Activated naive CD4-positive, alpha-beta T cell treated with anti-CD3 and anti-CD28 coated beads, Interleukin-2, amount 10 ng/mL, durations not matched to agents 7 days and 5 days (primary cell): ENCODE results near the gene LRRC45.
A peak's percentile ranks its signal among the peaks of the same experiment; 100 is the strongest.

Source experiments
- CTCF ChIA-PET: fragments of 350-600 bp; sonication (Branson Sonifier 250); formaldehyde crosslinking; loops from one replicate; lab custom pipeline; 2021; ENCODE audit warnings: antibody characterized with exemption; lab: Charles Lee
- DNase-seq: peaks from one replicate; pipeline ENCODE4 v3.0.0-alpha.2; 2020
- H3K27ac Mint-ChIP-seq: one replicate; pipeline ENCODE4 v1.8.0; 2021; ENCODE audit warnings: mild to moderate bottlenecking, moderate library complexity, mixed read lengths
- H3K27me3 Mint-ChIP-seq: one replicate; pipeline ENCODE4 v1.8.0; 2021; ENCODE audit warnings: mild to moderate bottlenecking, mixed read lengths
- H3K36me3 Mint-ChIP-seq: one replicate; pipeline ENCODE4 v1.8.0; 2021; ENCODE audit warnings: mixed read lengths
- H3K4me1 Mint-ChIP-seq: one replicate; pipeline ENCODE4 v1.8.0; 2021; ENCODE audit warnings: mixed read lengths
- H3K4me3 Mint-ChIP-seq: one replicate; pipeline ENCODE4 v1.8.0; 2021; ENCODE audit warnings: mild to moderate bottlenecking, moderate library complexity, mixed read lengths
- H3K9me3 Mint-ChIP-seq: one replicate; pipeline ENCODE4 v1.8.0; 2021; ENCODE audit warnings: mixed read lengths

LRRC45 gene

GRCh38 chr17:82049106-82049505 lies 26.0 kb downstream of the LRRC45 start:
- Mint-ChIP-seq H3K4me1 (peaks cover 21% of the 10 kb centered on the region), H3K36me3 (peaks cover 8% of the 10 kb centered on the region), H3K27ac (no peak overlapping the region), H3K9me3 (no peaks in the 10 kb centered on the region), H3K27me3 (no peaks in the 10 kb centered on the region), H3K4me3 (peak overlapping the region; percentile 28)
- CTCF ChIA-PET, result no interaction called here
- DNase-seq, result no peak

GRCh38 chr17:82049521-82049971 lies 26.4 kb downstream of the LRRC45 start:
- H3K27me3 Mint-ChIP-seq, result no peaks in the 10 kb centered on the region
- no peak overlapping the region for H3K27ac Mint-ChIP-seq
- peaks cover 21% of the 10 kb centered on the region for H3K4me1 Mint-ChIP-seq
- no peaks in the 10 kb centered on the region for H3K9me3 Mint-ChIP-seq
- H3K4me3 Mint-ChIP-seq, result peak overlapping the region; percentile 28
- no peak for DNase-seq
- H3K36me3 Mint-ChIP-seq, result peaks cover 8% of the 10 kb centered on the region
- CTCF ChIA-PET, result interaction anchor here (1.1 to 1.7 kb wide), 2 partner anchors 12 to 18 kb away, joined by 4 to 5 read pairs; partner anchors contain the start of genes DCXR and RAC3

GRCh38 chr17:82050152-82050760 lies 27.2 kb downstream of the LRRC45 start:
- H3K27me3 Mint-ChIP-seq, result no peaks in the 10 kb centered on the region
- CTCF ChIA-PET, result interaction anchor here (1.0 to 1.7 kb wide), 3 partner anchors 13 to 19 kb away, joined by 3 to 5 read pairs (median 4); partner anchors contain the start of genes DCXR and RAC3
- H3K4me3 Mint-ChIP-seq, result peak overlapping the region; percentile 86
- no peak for DNase-seq
- H3K27ac Mint-ChIP-seq, result peak overlapping the region; percentile 90
- no peaks in the 10 kb centered on the region for H3K9me3 Mint-ChIP-seq
- H3K4me1 Mint-ChIP-seq, result peaks cover 21% of the 10 kb centered on the region
- H3K36me3 Mint-ChIP-seq, result peaks cover 11% of the 10 kb centered on the region

GRCh38 chr17:82050761-82051641 lies 27.9 kb downstream of the LRRC45 start:
- peaks cover 21% of the 10 kb centered on the region for H3K4me1 Mint-ChIP-seq
- peak; percentile 42 for DNase-seq
- peaks cover 11% of the 10 kb centered on the region for H3K36me3 Mint-ChIP-seq
- H3K27me3 Mint-ChIP-seq, result no peaks in the 10 kb centered on the region
- CTCF ChIA-PET, result interaction anchor here (1.0 to 1.7 kb wide), 3 partner anchors 13 to 19 kb away, joined by 3 to 5 read pairs (median 4); partner anchors contain the start of genes DCXR and RAC3
- H3K27ac Mint-ChIP-seq, result peak overlapping the region; percentile 90
- H3K4me3 Mint-ChIP-seq, result peak overlapping the region; percentile 86
- H3K9me3 Mint-ChIP-seq, result no peaks in the 10 kb centered on the region

GRCh38 chr17:82051776-82052637 lies 28.9 kb downstream of the LRRC45 start, which contains the start of the genes GPS1 and RFNG:
Gene GPS1, plus strand, starts transcription at chr17:82051898. Its CDS starts 34 bp downstream, at chr17:82051932.
Gene RFNG, minus strand, starts transcription at chr17:82051811. Its CDS starts 45 bp downstream, at chr17:82051766.
- Mint-ChIP-seq H3K27ac (peak within 1 kb of the TSS; percentile 90), H3K27me3 (no peaks in the 10 kb centered on the region), H3K9me3 (no peaks in the 10 kb centered on the region), H3K4me1 (peaks cover 21% of the 10 kb centered on the region), H3K4me3 (peak within 1 kb of the TSS; percentile 86), H3K36me3 (peaks cover 11% of the 10 kb centered on the region)
- peak; percentile 90 for DNase-seq
- CTCF ChIA-PET, result no interaction called here

GRCh38 chr17:82052638-82053059 lies 29.5 kb downstream of the LRRC45 start:
- H3K4me1 Mint-ChIP-seq, result peaks cover 21% of the 10 kb centered on the region
- CTCF ChIA-PET, result interaction anchor here (1.8 kb wide), 1 partner anchor 102 kb away, joined by 5 read pairs; no protein-coding TSS in a partner anchor
- H3K36me3 Mint-ChIP-seq, result peaks cover 8% of the 10 kb centered on the region
- peak overlapping the region; percentile 69 for H3K27ac Mint-ChIP-seq
- DNase-seq, result no peak
- H3K4me3 Mint-ChIP-seq, result peak overlapping the region; percentile 82
- H3K9me3 Mint-ChIP-seq, result no peaks in the 10 kb centered on the region
- H3K27me3 Mint-ChIP-seq, result no peaks in the 10 kb centered on the region

- Mint-ChIP-seq H3K36me3 (peaks cover 11% of the 10 kb centered on the region), H3K27ac (peak overlapping the region; percentile 28), H3K27me3 (no peaks in the 10 kb centered on the region), H3K9me3 (no peaks in the 10 kb centered on the region), H3K4me3 (peak overlapping the region; percentile 82), H3K4me1 (peaks cover 21% of the 10 kb centered on the region)
- no peak for DNase-seq
- CTCF ChIA-PET, result interaction anchor here (1.8 kb wide), 1 partner anchor 101 kb away, joined by 5 read pairs; no protein-coding TSS in a partner anchor
Measured at GRCh38 chr17:82053130-82053529, 30.0 kb downstream of the LRRC45 start.

- H3K36me3 Mint-ChIP-seq, result peaks cover 11% of the 10 kb centered on the region
- no peaks in the 10 kb centered on the region for H3K9me3 Mint-ChIP-seq
- no peak for DNase-seq
- H3K4me1 Mint-ChIP-seq, result peaks cover 21% of the 10 kb centered on the region
- CTCF ChIA-PET, result interaction anchor here (1.3 to 1.8 kb wide), 2 partner anchors 94 to 101 kb away, joined by 3 to 5 read pairs; no protein-coding TSS in a partner anchor
- no peaks in the 10 kb centered on the region for H3K27me3 Mint-ChIP-seq
- peak overlapping the region; percentile 82 for H3K4me3 Mint-ChIP-seq
- no peak overlapping the region for H3K27ac Mint-ChIP-seq
Measured at GRCh38 chr17:82053556-82054263, 30.6 kb downstream of the LRRC45 start.

GRCh38 chr17:82054351-82055022 lies 31.4 kb downstream of the LRRC45 start:
- Mint-ChIP-seq H3K36me3 (peaks cover 11% of the 10 kb centered on the region), H3K4me3 (no peak overlapping the region), H3K27ac (no peak overlapping the region), H3K4me1 (peaks cover 21% of the 10 kb centered on the region), H3K27me3 (no peaks in the 10 kb centered on the region), H3K9me3 (no peaks in the 10 kb centered on the region)
- DNase-seq, result no peak
- CTCF ChIA-PET, result interaction anchor here (1.3 to 1.8 kb wide), 2 partner anchors 95 to 100 kb away, joined by 3 to 5 read pairs; no protein-coding TSS in a partner anchor

GRCh38 chr17:82055023-82055964 lies 32.2 kb downstream of the LRRC45 start:
- Mint-ChIP-seq H3K9me3 (no peaks in the 10 kb centered on the region), H3K4me1 (peaks cover 19% of the 10 kb centered on the region), H3K4me3 (no peak overlapping the region), H3K36me3 (peaks cover 14% of the 10 kb centered on the region), H3K27ac (no peak overlapping the region), H3K27me3 (no peaks in the 10 kb centered on the region)
- CTCF ChIA-PET, result interaction anchor here (1.3 kb wide), 1 partner anchor 96 kb away, joined by 3 read pairs; no protein-coding TSS in a partner anchor
- no peak for DNase-seq

- Mint-ChIP-seq H3K4me3 (no peak overlapping the region), H3K4me1 (peaks cover 12% of the 10 kb centered on the region), H3K36me3 (peaks cover 19% of the 10 kb centered on the region), H3K27me3 (no peaks in the 10 kb centered on the region), H3K27ac (no peak overlapping the region), H3K9me3 (no peaks in the 10 kb centered on the region)
- CTCF ChIA-PET, result no interaction called here
- no peak for DNase-seq
Measured at GRCh38 chr17:82055965-82056728, 33.0 kb downstream of the LRRC45 start.
